ENCODE data around the gene MSLN.

MSLN gene

DNA sequence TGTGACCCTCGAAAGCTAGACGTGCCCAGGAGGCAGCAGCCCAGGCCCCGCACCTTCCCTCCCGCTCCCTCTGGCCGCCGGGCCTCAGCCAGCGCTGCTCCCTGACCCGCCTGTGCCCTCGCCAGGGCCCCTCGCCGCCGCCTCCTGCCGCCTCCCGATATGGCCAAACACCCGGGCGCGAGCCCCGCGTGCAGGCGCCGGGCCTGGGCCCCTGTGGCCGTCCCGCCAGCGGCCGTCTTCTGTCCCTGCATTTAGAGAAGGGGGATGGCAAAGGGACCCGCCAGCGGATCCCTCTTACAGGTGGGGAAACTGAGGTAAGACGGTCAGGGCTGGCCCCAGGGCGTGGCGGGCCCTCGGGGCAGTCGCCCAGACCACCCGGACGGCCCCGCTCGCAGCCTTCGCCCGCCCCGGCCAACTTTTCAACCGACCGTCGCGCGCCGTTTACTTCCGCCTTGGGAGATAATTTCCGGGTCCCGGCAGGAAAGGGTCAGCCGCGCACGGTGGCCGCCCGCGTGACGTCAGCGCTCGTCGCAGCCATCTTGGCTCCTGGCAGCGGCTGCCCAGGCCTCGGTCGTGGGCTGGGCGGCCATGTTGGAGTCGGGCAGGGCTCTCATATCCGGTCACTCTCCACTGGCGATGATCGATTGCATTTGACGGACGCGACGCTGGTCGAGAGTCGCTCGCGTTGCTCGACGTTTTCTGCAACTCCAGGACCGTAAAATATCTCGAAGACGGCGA lies 47.0 kb downstream of the MSLN start:
- peak; percentile 80 for DNase-seq (ENCODE audit: low read depth)

DNA sequence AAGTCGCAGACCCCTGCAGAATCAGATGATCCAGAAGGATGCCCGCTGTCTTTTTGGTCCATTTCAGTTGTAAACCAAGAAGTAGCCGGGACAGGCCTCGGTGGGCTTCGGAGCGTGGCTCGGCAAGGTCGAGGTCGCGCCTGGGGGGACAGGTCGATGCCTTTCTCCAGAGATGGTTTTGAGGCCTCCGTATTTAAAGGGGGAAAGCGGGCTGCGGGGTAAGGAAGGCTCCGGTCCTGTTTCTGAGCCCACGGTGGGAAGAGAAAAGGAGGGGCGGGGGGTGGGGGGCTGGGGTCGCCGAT lies 47.5 kb downstream of the MSLN start:
- no peak for DNase-seq (ENCODE audit: low read depth)

DNA sequence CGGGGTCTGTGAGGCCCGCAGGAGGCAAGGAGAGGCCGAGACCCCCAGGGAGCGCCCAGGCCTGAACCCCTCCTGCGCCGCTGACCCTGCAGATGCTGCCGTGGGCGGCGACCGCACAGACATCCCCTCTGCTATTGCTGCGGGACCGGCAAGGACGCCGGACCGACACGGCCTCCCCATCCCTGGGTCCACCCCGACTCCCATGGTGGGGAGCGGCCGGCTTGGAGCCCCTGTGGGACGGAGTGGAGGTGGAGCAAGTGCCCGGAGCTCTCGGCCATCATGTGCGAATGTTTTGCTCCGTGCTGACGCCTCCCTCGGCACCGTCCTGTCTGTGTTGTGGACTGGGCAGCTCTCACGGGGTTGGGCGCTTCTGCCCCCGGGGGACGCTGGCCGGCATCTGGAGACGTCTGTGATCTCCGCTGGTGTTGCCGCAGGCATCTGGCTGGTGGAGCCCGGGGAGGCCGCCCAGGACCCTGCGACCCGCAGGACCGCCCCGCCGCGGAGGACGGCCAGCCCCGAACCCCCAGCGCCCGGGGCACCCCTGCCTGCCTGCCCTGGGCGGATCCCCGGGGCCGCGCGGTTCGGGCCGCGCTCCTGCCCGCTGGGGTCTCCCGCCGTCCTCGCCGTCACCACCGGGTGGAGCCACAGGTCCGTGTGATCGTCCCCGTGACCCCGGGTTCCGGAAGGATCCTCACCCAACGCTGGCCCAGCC lies 52.8 kb downstream of the MSLN start:
- DNase-seq (ENCODE audit: low read depth) = peak; percentile 12

DNA sequence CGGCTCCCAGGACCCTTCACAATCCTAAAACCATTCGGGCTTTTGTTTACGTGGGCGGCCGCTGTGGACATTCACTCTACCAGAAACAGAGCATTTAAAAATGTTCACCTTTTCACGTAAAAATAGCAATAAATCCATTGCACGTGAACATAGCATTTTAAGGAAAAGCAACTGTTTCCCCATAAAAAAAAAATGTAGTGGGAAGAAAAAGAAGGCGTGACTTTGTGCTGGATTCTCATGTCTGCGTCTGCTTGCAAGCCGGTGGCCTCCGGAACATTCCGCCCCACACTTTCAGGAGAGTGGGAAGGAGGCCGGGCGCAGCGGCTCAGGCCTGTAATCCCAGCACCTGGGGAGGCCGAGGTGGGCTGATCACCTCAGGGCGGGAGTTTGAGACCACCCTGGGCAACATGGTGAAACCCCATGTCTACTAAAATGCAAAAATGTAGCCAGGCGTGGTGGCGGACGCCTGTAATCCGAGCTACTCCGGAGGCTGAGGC lies 53.4 kb downstream of the MSLN start:
- no peak for DNase-seq (ENCODE audit: low read depth)

DNA sequence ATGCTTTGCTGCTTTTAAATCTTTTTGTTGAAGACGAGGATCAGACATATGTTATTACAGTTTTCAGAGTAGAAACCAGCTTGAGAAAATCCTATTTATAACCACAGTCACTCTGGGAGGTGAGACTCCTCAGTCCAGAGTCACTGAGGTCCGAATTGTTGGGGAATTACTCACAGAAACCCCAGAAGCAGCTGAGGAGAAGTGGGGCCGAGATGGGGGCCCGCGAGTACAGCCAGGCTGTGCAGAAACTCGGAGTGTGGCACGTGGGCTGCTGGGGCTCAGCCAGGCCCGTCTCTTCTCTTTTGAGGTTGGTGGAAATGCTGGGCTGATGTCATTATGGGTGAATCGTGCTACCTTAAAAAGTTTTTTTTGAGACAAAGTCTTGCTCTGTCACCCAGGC lies 54.4 kb downstream of the MSLN start:
- DNase-seq (ENCODE audit: low read depth) = no peak

DNA sequence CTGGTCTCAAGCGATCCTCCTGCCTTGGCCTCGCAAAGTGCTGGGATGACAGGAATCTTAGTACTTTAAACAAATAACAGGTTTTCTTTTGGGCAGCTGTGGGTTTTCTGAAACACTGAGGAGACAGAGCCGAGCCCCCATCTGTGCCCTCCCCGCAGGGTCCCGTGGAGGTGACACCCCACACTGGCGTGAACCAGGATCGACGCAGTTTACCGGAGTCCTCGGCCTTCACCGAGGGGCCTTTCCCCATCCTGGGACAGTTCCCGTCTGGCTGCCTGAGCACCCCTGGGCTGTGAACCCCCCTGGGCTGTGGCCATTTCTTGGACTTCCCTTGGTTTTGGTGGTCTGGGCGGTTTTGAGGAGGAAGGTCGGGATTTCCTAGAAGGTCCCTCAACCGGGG lies 55.3 kb downstream of the MSLN start:
- no peak for DNase-seq (ENCODE audit: low read depth)

DNA sequence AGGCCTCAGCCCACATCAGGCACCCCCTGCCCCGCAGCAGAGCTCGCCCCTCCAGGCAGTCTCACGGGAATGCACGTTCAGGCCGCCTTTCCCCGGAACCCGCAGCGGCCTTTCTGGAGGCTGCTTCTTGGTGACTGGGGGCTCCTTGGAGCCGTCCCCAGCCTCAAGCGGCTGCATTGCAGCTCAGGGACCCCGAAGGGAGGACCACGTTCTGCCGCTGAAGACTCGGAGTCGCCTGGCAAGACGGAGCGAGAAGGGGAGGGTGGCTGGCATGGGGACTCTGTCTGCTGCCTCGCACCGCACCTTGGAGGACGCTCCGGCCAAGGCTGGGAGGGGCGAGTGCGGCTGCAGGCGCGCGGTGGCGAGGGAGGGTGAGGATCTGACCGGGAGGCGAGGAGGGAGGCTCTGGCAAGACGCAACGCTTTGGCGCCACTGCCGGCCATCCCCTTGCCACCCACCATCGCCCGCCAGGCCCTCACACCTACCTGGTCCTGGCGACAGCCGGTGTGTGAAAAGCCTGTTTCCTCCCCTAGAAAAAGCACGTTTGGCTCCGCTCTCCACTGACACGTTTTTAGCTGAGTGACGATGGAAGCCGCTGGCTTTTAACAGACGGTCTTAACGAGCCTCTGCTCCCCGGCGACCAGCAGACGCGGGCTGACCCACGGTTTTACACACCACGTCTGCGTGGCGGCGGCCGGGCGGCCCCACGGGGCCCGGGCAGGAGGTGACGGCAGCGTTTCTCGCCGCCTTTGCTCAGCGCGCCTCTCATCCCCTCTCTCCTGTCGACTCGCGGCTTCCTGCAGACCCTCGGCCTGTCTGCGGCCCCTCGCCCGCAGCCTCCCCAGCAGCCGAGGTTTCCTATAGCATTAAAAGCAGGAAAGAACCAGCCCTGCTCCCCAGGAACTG lies 56.7 kb downstream of the MSLN start:
- DNase-seq (ENCODE audit: low read depth) = no peak

DNA sequence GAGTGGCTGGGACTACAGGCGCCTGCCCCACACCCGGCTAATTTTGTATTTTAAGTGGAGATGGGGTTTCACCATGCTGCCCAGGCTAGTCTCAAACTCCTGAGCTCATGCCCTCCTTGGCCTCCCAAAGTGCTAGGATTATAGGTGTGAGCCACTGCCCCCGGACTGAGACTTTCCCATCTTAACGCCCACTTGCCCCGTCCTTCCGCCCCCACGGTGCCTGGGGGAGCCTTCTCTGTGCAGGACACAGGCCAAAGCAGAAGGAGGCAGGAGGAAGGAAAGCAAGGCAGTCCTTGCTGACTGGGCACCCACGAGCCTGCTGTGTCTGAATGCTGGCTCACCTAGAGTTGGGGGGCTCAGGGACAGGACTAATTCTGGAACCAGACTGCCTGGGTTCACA lies 57.6 kb downstream of the MSLN start:
- DNase-seq (ENCODE audit: low read depth) = no peak
